Measurements from ENCODE around the gene VANGL2.

DNA sequence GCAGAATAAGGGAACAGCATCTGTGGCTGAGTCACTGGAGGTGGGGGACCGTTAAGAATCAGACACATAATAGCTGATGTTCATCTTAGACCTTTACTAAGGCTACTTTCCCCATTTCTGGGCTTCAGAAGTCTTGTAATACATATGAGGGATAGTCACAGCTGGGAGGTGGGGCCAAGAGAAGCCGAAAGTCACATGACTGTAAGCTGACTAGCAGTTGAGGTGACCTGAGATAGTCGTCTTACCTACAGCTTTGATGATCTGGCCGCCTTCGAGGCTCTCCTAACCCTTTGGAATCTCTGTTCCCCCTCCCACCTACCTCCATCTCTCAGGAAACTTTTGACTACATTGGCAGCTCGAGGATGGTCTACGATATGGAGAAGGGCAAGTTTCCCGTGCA, 47.8 kb upstream of the VANGL2 start:
- TF ChIP-seq, protein P1, sequence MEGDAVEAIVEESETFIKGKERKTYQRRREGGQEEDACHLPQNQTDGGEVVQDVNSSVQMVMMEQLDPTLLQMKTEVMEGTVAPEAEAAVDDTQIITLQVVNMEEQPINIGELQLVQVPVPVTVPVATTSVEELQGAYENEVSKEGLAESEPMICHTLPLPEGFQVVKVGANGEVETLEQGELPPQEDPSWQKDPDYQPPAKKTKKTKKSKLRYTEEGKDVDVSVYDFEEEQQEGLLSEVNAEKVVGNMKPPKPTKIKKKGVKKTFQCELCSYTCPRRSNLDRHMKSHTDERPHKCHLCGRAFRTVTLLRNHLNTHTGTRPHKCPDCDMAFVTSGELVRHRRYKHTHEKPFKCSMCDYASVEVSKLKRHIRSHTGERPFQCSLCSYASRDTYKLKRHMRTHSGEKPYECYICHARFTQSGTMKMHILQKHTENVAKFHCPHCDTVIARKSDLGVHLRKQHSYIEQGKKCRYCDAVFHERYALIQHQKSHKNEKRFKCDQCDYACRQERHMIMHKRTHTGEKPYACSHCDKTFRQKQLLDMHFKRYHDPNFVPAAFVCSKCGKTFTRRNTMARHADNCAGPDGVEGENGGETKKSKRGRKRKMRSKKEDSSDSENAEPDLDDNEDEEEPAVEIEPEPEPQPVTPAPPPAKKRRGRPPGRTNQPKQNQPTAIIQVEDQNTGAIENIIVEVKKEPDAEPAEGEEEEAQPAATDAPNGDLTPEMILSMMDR (IDR thresholded peaks at IDR 0.05), result no peak
- TF ChIP-seq POLR2A (IDR thresholded peaks at IDR 0.05; ENCODE audit: low read depth) (no peak), EP300 (IDR thresholded peaks at IDR 0.05) (no peak)
